Left ventricle myocardium inferior (tissue), 1 donor: ENCODE data around the gene FPR2. TPM values are rescaled to one million over a fixed set of nuclear protein-coding genes. Genes with fewer than 3 reads are reported as not detected.

Experiments
- DNase-seq: peaks from one replicate; pipeline ENCODE4 v3.0.0-alpha.2; 2020
- H3K27ac ChIP-seq: fragments of 200-600 bp; replicated peaks from 2 replicates; pipeline ENCODE4 v1.8.0; 2021
- H3K27me3 ChIP-seq: fragments of 200-600 bp; 2 replicates; pipeline ENCODE4 v1.8.0; 2021; ENCODE audit warnings: low read depth
- H3K36me3 ChIP-seq: fragments of 200-600 bp; 2 replicates; pipeline ENCODE4 v1.8.0; 2021
- H3K4me1 ChIP-seq: fragments of 200-600 bp; 2 replicates; pipeline ENCODE4 v1.8.0; 2021
- H3K4me3 ChIP-seq: fragments of 200-600 bp; 2 replicates; pipeline ENCODE4 v1.8.0; 2021; ENCODE audit warnings: mild to moderate bottlenecking, moderate library complexity
- H3K9me3 ChIP-seq: fragments of 200-600 bp; replicated peaks from 2 replicates; pipeline ENCODE4 v1.8.0; 2021
- CTCF ChIP-seq: fragments of 200-600 bp; IDR thresholded peaks from 2 replicates; pipeline ENCODE4 v1.8.0; 2021; ENCODE audit warnings: antibody characterized with exemption, mild to moderate bottlenecking, borderline replicate concordance
- intact Hi-C: fragments of 100-400 bp; cut with micrococcal nuclease; formaldehyde crosslinking; loops from one replicate; pipeline ENCODE4 v1.11.0; 2022
- total RNA-seq: library from RNA; stranded (reverse); fragmentation: NEBNext Ultra II Directional; extraction: Animal tissue kit (Norgen Biotek cat#: 25700); gene quantifications from one replicate; pipeline ENCODE4 v1.2.1, GENCODE V29; 2021
- donor health status: DM: no; HTN: yes; CAD: no; lungs with severe emphysema.

Gene FPR2
- total RNA-seq, 1 donor from 2014 or later, result 0.74 TPM

- no peak for DNase-seq
- intact Hi-C loops, result no loop called here
- peaks cover 4% of the 10 kb centered on the region for H3K9me3 ChIP-seq
- peaks cover 8% of the 10 kb centered on the region for H3K4me1 ChIP-seq
- H3K36me3 ChIP-seq, result no peaks in the 10 kb centered on the region
- H3K27me3 ChIP-seq, result no peaks in the 10 kb centered on the region
- TF ChIP-seq CTCF, result no peak
- no peak overlapping the region for H3K4me3 ChIP-seq
- no peak overlapping the region for H3K27ac ChIP-seq
These were observed 32.0 kb downstream of the FPR2 start for GRCh38 chr19:51792932-51793331.

GRCh38 chr19:51793994-51794393 is 33.0 kb downstream of the FPR2 start:
- Histone ChIP-seq H3K27ac (no peak overlapping the region), H3K27me3 (no peaks in the 10 kb centered on the region), H3K4me3 (no peak overlapping the region), H3K9me3 (peaks cover 4% of the 10 kb centered on the region), H3K4me1 (peaks cover 19% of the 10 kb centered on the region), H3K36me3 (no peaks in the 10 kb centered on the region)
- intact Hi-C loops, result no loop called here
- no peak for TF ChIP-seq CTCF
- no peak for DNase-seq

- Histone ChIP-seq H3K27ac (peak within 1 kb of the TSS; percentile 97), H3K9me3 (peaks cover 4% of the 10 kb centered on the region), H3K27me3 (no peaks in the 10 kb centered on the region), H3K36me3 (no peaks in the 10 kb centered on the region), H3K4me1 (peaks cover 28% of the 10 kb centered on the region), H3K4me3 (peak within 1 kb of the TSS; percentile 38)
- no peak for TF ChIP-seq CTCF
- intact Hi-C loops, result no loop called here
- DNase-seq, result no peak
These were observed 34.0 kb downstream of the FPR2 start, which contains the start of gene FPR3 for GRCh38 chr19:51794885-51795490. Gene FPR3 (plus strand): TSS chr19:51795157. CDS start chr19:51823749, 28,592 bp downstream.

- no peaks in the 10 kb centered on the region for H3K27me3 ChIP-seq
- TF ChIP-seq CTCF, result no peak
- peaks cover 41% of the 10 kb centered on the region for H3K4me1 ChIP-seq
- H3K4me3 ChIP-seq, result peak overlapping the region; percentile 38
- H3K27ac ChIP-seq, result peak overlapping the region; percentile 97
- no peak for DNase-seq
- H3K9me3 ChIP-seq, result peaks cover 4% of the 10 kb centered on the region
- intact Hi-C loops, result no loop called here
- no peaks in the 10 kb centered on the region for H3K36me3 ChIP-seq
These were observed 35.3 kb downstream of the FPR2 start for GRCh38 chr19:51796195-51796679.

- intact Hi-C loops, result no loop called here
- H3K4me3 ChIP-seq, result no peak overlapping the region
- peaks cover 4% of the 10 kb centered on the region for H3K9me3 ChIP-seq
- no peaks in the 10 kb centered on the region for H3K27me3 ChIP-seq
- H3K4me1 ChIP-seq, result peaks cover 46% of the 10 kb centered on the region
- no peaks in the 10 kb centered on the region for H3K36me3 ChIP-seq
- peak overlapping the region; percentile 97 for H3K27ac ChIP-seq
- no peak for DNase-seq
- no peak for TF ChIP-seq CTCF
These were observed 36.5 kb downstream of the FPR2 start for GRCh38 chr19:51797480-51797879.
